DMS153 treated with DMSO at 0.1 percent for 48 hours (cell line): ENCODE data around the gene ZNRF2.

ENCODE experiments used
- DNase-seq: peaks from one replicate; lab custom pipeline; 2025; ENCODE audit not compliant: unreplicated experiment; lab: John Stamatoyannopoulos, UW

The ZNRF2 gene

DNA sequence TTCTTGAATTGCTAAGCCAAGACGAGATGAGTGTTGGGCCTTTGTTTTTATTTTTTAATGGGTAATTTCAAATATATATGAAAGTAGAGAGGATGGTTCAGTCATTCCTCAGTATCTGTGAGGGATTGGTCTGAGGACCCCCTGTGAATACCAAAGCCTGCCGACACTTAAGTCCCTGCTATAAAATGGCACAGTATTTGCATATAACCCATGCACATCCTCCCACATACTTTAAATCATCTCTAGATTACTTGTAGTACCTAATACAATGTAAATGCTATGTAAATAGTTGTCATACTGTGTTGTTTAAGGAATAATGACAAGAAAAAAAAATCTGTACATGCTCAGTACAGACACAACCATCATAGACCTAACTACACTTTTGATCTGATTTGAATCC, 120.8 kb downstream of the ZNRF2 start:
- DNase-seq, result no peak

DNA sequence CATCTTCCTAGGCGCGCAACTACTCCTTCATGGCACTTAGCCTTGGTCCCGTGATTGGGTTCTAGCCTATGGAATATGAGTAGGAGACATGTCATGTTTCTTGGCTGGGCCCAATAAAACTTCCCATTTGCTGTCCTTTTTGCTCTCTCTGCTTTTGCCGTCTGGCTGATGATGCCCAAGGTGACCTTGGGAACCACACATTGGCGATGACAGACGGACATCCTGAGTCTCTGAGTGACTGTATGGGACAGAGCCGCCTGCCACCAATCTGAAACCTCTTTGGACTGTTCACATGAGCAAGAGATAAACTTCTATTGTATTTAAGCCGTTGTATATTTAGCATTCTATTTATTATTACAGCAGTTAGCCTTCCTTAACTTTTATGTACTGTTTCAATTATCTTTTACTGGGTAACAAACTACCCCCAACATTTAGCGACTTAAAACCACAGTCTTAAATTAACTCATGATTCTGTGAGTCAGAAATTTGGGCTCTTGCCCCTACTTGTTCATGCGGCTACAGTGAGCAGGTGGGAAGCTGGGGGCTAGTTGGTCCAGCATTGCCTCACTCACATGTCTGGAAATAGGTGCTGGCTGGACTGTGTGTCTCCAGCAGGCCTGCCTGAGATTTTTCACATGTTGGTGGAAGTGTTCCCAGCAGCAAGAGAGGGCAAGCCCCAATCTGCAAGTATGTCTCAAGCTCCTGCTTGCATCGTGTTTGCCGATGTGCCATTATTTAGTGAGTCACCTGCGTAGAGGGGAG, 122.4 kb downstream of the ZNRF2 start:
- DNase-seq, result no peak

DNA sequence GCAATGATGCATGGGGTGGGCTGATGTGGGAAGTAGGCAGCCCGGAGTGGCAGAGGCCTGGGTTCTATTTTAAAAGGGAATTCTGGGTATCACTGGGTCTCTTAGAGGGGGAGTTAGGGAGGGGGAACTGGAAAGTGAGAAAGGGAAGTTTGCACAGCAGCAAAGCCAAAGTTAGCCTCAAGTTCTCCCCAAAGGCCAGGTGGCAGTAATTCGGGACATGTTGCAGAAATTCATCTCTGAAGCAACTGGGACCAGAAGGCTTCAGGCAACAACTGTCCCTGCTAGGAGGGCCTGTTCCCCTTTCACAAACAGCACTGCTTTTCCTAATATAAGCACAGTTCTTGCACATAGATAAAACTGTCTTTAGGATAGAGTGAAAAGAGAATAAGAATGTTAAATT, 126.8 kb downstream of the ZNRF2 start:
- DNase-seq, result no peak

DNA sequence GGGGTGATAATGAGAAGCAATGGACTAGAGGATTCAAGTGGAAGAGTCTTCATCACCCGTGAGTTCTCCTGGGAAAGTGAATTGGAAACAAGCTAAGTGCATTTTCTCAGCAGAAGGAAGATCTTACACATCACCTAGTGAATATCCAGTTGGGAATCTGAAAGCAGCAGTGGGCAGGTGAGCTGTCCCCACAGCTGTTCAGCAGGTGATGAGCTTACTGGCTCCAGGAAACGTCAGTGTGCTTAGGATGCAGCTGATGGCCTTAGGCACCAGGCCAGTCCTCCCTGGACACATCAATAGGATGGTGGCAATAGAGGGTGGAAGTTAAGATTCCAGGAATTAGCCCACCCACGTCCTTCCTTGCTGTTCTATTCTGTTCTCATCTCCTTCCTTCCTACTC, 127.5 kb downstream of the ZNRF2 start:
- no peak for DNase-seq

DNA sequence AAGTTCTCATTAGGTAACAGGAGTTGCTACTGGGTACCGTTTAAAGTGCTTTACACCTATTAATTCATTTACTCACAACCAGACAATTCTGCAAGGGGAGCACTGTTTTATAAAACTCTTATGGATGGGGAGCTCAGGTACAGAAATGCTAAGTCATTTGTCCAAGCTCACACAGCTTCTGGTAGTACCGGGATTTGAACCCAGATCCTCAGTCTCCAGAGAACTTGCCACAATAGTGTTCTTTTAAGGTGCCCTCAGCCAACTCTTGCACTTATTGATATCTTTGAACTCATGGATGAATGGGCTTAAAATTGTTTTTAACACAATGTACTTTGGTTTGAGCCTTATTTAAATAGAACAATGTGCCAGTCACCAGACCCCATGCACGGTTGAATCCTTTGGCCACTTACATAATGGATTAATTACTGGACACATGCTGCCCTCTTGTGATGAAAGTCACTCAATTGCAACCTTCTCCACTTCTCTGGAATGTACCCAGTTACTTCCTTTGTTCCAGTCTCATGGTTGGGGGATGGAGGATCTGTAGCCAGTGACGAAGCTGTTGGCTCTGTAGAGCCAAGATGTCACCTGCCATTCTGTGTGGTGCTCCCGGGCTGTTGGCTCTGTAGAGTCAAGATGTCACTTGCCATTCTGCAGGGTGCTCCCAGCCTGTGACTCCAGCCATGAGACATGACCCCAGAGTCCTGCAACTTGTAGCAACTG, 128.5 kb downstream of the ZNRF2 start:
- DNase-seq, result peak; percentile 40

DNA sequence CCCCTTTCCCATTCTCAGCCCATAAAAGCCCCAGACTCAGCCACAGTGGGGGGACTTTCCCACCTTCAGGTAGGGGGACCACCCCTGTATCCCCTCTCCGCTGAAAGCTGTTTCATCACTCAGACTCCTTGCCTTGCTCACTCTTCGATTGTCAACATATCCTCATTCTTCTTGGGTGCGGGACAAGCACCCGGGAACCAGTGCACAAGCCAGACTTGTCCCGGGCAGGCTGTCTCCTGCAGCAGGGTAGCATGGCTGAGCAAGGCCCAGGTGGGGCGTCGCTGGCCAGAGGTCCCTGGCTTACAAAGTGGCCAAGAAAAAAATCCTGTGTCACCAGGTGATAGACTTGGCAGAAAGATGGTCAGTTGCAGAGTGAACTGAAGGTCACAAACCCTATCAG, 129.5 kb downstream of the ZNRF2 start:
- DNase-seq, result no peak
